ENCODE measurements around the gene EXO1.

EXO1 gene

GRCh38 chr1:241895013-241895412, 47.0 kb downstream of the EXO1 start:
- no peak for FAIRE-seq

DNA sequence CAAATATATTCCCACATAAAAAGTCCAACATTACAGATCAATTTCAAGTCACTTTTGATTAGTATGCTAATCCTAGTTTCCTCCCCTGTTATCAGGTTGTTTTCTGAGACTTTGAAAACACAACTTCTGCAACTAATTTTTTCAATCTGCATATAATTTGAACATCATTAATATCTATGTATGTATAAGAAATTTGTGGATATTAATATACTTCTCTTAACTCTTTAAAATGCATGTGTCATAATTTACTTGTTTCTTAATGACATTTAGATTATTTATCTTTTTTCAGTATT, 48.6 kb downstream of the EXO1 start:
- no peak for FAIRE-seq

GRCh38 chr1:241899210-241899609, 51.2 kb downstream of the EXO1 start:
- FAIRE-seq = no peak

- FAIRE-seq = no peak
These were observed 52.4 kb downstream of the EXO1 start for GRCh38 chr1:241900381-241900780.

DNA sequence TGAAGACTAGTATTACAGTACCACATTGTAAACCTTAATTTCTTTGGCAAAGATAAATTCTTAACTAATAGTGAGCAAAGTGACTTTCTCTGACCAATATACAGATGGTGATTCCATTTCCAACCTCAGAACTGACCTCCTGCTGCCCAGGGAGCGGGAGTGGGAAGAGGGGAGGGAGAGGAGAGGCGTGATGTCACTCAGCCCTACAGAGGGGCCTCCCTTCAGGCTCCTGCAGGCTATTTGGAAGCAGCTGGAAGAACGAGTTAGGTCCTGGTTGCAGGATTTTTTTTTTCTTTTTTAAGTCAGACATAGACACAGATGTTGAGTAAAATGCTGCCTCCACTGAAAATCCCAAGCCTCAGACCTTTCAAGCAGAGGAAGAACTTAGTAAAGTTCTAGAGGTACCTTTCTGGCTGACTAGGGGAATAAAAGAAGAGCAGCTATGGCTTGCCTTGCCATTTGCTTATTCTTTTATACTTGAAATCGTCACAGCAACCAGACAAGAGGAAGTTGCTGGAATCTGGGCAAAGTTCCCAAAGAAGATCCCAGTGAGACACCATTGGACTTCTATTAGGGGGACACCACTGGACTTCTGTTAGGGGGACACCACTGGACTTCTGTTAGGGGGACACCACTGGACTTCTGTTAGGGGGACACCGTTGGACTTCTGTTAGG, 54.5 kb downstream of the EXO1 start:
- FAIRE-seq = no peak

DNA sequence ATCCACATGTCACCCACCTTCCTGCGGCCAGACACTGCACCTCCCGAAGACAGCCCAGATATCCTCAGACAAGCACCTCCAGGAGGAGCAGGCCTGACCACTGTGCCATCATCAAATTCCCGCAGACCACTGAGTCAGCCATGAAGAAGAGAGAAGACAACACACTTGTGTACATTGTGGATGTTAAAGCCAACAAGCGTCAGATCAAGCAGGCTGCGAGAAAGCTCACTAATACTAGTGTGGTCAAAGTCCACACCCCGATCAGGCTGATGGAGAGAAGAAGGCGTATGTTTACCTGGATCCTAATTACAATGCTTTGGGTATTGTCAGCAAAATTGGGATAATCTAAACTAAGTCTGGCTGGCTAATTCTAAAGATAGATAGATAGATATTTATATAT, 68.2 kb downstream of the EXO1 start:
- FAIRE-seq = no peak

DNA sequence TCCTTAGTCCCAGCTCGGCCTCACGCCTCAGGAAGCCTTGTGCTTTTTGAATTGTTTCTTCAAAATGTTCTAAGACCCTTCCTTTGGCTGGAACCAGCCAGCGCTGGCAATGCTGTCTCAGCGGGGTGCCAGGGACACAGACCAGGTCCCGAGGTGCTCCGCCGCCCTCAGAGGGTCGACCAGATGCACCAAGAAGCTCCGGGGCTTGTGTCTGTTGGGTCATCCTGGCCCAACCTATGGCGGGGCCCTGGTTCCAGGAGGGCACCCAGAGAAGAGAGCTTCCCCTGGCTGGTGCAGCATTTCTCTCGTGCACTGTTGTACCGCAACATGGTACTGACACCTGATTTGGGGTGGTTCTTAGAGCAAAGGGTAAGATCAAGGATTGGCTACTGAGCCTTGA, 69.5 kb downstream of the EXO1 start:
- FAIRE-seq = no peak

- no peak for FAIRE-seq
These were observed 70.9 kb downstream of the EXO1 start for GRCh38 chr1:241918879-241919278.

- no peak for FAIRE-seq
These were observed 76.2 kb downstream of the EXO1 start for GRCh38 chr1:241924080-241924808.

DNA sequence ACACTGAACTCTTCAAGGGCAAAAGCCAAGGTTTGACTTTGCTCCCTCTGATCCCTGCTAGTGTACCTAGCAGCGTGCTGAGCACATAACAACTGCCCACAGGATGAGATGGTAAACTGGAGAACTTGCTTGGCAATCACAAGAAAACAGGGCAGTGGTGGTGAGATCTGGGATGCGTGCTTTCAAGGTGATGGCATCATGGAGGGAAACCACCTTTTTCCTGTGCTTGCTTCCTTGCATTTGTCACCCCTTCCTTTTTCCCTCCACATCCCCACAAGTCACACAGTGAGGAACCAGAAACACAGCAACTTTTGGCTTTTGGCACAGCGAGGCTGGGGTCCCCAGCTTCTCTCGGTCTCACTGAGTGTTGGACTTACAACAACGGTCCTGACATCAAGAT, 78.1 kb downstream of the EXO1 start:
- FAIRE-seq = no peak

GRCh38 chr1:241927321-241927720, 79.3 kb downstream of the EXO1 start:
- no peak for FAIRE-seq

GRCh38 chr1:241932845-241933244, 84.8 kb downstream of the EXO1 start:
- no peak for FAIRE-seq

GRCh38 chr1:241934201-241934848, 86.3 kb downstream of the EXO1 start:
- no peak for FAIRE-seq

GRCh38 chr1:241934866-241935265, 86.9 kb downstream of the EXO1 start:
- FAIRE-seq = no peak

All from G401.6 (cell line).